Astrocyte (in vitro differentiated cells and primary cell): ENCODE data around the gene NFE2.
"Not testable (repeated sequence)": the region's sequence is repeated elsewhere in the genome, so short reads cannot be mapped to it uniquely, and the experiment has no call there.

Experiments used
- EZH2 ChIP-seq: IDR thresholded peaks from 2 replicates; pipeline ENCODE4 v1.6.1; 2012; ENCODE audit warnings: mild to moderate bottlenecking, low read length, inconsistent platforms; ENCODE audit not compliant: insufficient read depth
- TF ChIP-seq, protein P1 (sequence below): IDR thresholded peaks from 2 replicates; pipeline ENCODE4 v1.5.1; 2011; ENCODE audit warnings: low read depth, mild to moderate bottlenecking, inconsistent platforms, low read length, moderate library complexity; ENCODE audit not compliant: insufficient read depth

DNA sequence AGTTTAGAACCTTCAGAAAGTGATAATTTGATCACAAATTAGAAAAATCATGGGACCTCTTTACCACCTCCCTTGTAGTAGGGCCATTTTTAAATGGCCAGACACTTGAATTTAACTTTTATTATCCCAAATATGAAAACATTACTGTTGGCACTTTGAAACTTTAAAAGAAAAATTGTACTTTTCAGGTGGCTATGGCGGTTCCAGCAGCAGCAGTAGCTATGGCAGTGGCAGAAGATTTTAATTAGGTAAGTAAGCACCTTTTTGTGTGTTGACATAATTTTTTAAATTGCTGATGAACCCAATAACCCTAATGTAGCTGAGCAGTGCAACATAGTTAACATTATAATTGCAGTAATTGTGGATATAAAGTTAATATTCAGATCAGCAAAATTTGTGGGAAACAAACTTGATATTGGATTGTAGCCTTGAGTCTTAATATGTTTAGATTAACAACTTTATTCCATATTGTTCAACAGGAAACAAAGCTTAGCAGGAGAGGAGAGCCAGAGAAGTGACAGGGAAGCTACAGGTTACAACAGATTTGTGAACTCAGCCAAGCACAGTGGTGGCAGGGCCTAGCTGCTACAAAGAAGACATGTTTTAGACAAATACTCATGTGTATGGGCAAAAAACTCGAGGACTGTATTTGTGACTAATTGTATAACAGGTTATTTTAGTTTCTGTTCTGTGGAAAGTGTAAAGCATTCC, 16.6 kb downstream of the NFE2 start:
- TF ChIP-seq, protein P1, sequence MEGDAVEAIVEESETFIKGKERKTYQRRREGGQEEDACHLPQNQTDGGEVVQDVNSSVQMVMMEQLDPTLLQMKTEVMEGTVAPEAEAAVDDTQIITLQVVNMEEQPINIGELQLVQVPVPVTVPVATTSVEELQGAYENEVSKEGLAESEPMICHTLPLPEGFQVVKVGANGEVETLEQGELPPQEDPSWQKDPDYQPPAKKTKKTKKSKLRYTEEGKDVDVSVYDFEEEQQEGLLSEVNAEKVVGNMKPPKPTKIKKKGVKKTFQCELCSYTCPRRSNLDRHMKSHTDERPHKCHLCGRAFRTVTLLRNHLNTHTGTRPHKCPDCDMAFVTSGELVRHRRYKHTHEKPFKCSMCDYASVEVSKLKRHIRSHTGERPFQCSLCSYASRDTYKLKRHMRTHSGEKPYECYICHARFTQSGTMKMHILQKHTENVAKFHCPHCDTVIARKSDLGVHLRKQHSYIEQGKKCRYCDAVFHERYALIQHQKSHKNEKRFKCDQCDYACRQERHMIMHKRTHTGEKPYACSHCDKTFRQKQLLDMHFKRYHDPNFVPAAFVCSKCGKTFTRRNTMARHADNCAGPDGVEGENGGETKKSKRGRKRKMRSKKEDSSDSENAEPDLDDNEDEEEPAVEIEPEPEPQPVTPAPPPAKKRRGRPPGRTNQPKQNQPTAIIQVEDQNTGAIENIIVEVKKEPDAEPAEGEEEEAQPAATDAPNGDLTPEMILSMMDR, result not testable (repeated sequence)
- TF ChIP-seq EZH2, result not testable (repeated sequence)
